ENCODE measurements around the gene MSRB1. TPM values are rescaled to one million over a fixed set of nuclear protein-coding genes. Genes with fewer than 3 reads are reported as not detected.
"Not testable (repeated sequence)": the region's sequence is repeated elsewhere in the genome, so short reads cannot be mapped to it uniquely, and the experiment has no call there.

Gene MSRB1
- total RNA-seq, 2 experiments from 2014 or later = 2.3 to 2.4 TPM

GRCh38 chr16:1940273-1941161, 2.5 kb downstream of the MSRB1 start:
- Mint-ChIP-seq H3K9me3 (no peaks in the 10 kb centered on the region), H3K4me1 (ENCODE audit: low read depth) (peaks cover 18% of the 10 kb centered on the region), H3K27me3 (no peaks in the 10 kb centered on the region), H3K4me3 (no peak overlapping the region), H3K27ac (no peak overlapping the region), H3K36me3 (ENCODE audit: low read depth) (peaks cover 13% of the 10 kb centered on the region)
- DNase-seq = no peak
- intact Hi-C loops (cut with DNase I, micrococcal nuclease) = loop anchor here (5.0 kb wide), 3 partner anchors 52 to 173 kb away; partner anchors contain the start of genes NUBP2 (in 1 of the 2) and SPSB3 (in 1 of the 2)
- no peak for TF ChIP-seq CTCF (IDR thresholded peaks at IDR 0.05)
- ChIA-PET POLR2A (interaction anchor here (0.6 to 2.0 kb wide), 2 partner anchors 21 to 579 kb away, joined by 3 to 4 read pairs; partner anchors contain the start of gene AMDHD2), CTCF (no interaction called here)
- no peak overlapping the region for H3K27ac ChIP-seq (ENCODE audit: low read depth in 1 of 2, low read length in 2 of 2)
- no peak overlapping the region for H3K4me3 ChIP-seq (ENCODE audit: low read length)
- ATAC-seq (ENCODE audit: poor library complexity) = no peak
- no peaks in the 10 kb centered on the region for H3K27me3 ChIP-seq (ENCODE audit: control insufficient read depth in 1 of 2, insufficient read depth in 2 of 2, low read length in 2 of 2)
- H3K9me3 ChIP-seq (ENCODE audit: control insufficient read depth in 1 of 2, insufficient read depth in 1 of 2, low read length in 2 of 2) = no peaks in the 10 kb centered on the region
- peaks cover 28% of the 10 kb centered on the region for H3K4me1 ChIP-seq (ENCODE audit: insufficient read depth, low read length)
- peaks cover 20% of the 10 kb centered on the region for H3K36me3 ChIP-seq (ENCODE audit: insufficient read depth, low read length)

GRCh38 chr16:1939833-1940232, 3.2 kb downstream of the MSRB1 start:
- H3K9me3 ChIP-seq (ENCODE audit: control insufficient read depth in 1 of 2, insufficient read depth in 1 of 2, low read length in 2 of 2); H3K4me3 ChIP-seq (ENCODE audit: low read length); H3K27ac Mint-ChIP-seq; CTCF ChIA-PET; ATAC-seq (ENCODE audit: poor library complexity); H3K27me3 ChIP-seq (ENCODE audit: control insufficient read depth in 1 of 2, insufficient read depth in 2 of 2, low read length in 2 of 2); H3K27ac ChIP-seq (ENCODE audit: low read depth in 1 of 2, low read length in 2 of 2); H3K27me3 Mint-ChIP-seq; DNase-seq; H3K9me3 Mint-ChIP-seq: not testable (repeated sequence)
- H3K4me3 Mint-ChIP-seq = peak overlapping the region; percentile 11
- Histone ChIP-seq H3K36me3 (ENCODE audit: insufficient read depth, low read length) (peaks cover 20% of the 10 kb centered on the region), H3K4me1 (ENCODE audit: insufficient read depth, low read length) (peaks cover 28% of the 10 kb centered on the region)
- H3K36me3 Mint-ChIP-seq (ENCODE audit: low read depth) = peaks cover 13% of the 10 kb centered on the region
- intact Hi-C loops (cut with DNase I, micrococcal nuclease) = loop anchor here (5.0 kb wide), 3 partner anchors 52 to 173 kb away; partner anchors contain the start of genes NUBP2 (in 1 of the 2) and SPSB3 (in 1 of the 2)
- POLR2A ChIA-PET = interaction anchor here (0.6 to 2.0 kb wide), 2 partner anchors 22 to 580 kb away, joined by 3 to 4 read pairs; partner anchors contain the start of gene AMDHD2
- peaks cover 18% of the 10 kb centered on the region for H3K4me1 Mint-ChIP-seq (ENCODE audit: low read depth)

GRCh38 chr16:1938910-1939309, 4.1 kb downstream of the MSRB1 start:
- H3K27ac ChIP-seq (ENCODE audit: low read depth in 1 of 2, low read length in 2 of 2) = no peak overlapping the region
- DNase-seq (no peak), ATAC-seq (ENCODE audit: poor library complexity) (no peak)
- no peak for TF ChIP-seq CTCF (IDR thresholded peaks at IDR 0.05)
- H3K27me3 ChIP-seq (ENCODE audit: control insufficient read depth in 1 of 2, insufficient read depth in 2 of 2, low read length in 2 of 2) = no peaks in the 10 kb centered on the region
- Mint-ChIP-seq H3K27me3 (no peaks in the 10 kb centered on the region), H3K4me1 (ENCODE audit: low read depth) (peaks cover 11% of the 10 kb centered on the region), H3K27ac (no peak overlapping the region), H3K9me3 (no peaks in the 10 kb centered on the region), H3K4me3 (no peak overlapping the region), H3K36me3 (ENCODE audit: low read depth) (peaks cover 13% of the 10 kb centered on the region)
- H3K9me3 ChIP-seq (ENCODE audit: control insufficient read depth in 1 of 2, insufficient read depth in 1 of 2, low read length in 2 of 2) = no peaks in the 10 kb centered on the region
- POLR2A ChIA-PET = interaction anchor here (2.0 kb wide), 1 partner anchor 23 kb away, joined by 4 read pairs; no protein-coding TSS in a partner anchor
- peaks cover 26% of the 10 kb centered on the region for H3K4me1 ChIP-seq (ENCODE audit: insufficient read depth, low read length)
- H3K36me3 ChIP-seq (ENCODE audit: insufficient read depth, low read length) = peaks cover 20% of the 10 kb centered on the region
- intact Hi-C loops (cut with DNase I, micrococcal nuclease) = no loop called here
- CTCF ChIA-PET = no interaction called here
- no peak overlapping the region for H3K4me3 ChIP-seq (ENCODE audit: low read length)
